ENCODE data around the gene MOGAT2. TPM values are rescaled to one million over a fixed set of nuclear protein-coding genes. Genes with fewer than 3 reads are reported as not detected.

The MOGAT2 gene
- total RNA-seq, 1 donor from 2014 or later, result not detected

DNA sequence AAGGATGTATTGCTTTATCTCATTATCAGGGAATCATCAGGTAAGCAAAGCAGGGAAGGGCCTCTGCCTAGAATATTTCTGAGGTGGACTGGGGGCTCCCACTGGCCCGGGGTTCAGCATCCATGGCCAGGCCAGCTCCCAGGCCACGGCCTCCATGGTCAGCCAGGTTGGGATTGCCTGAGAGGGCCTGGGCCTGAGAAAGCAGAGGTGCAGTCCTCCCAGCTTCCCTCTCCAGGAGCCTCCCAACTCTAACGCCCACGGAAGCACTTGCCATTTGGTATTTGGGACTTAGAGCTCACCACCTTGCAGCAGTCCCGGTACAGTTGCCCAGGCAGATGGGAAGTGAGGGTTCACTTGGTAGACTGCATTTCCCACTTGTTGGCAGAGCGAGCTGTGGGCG is 63.7 kb downstream of the MOGAT2 start:
- DNase-seq (ENCODE audit: low read depth) (no peak), FAIRE-seq (no peak)
- no peak overlapping the region for H3K4me2 ChIP-seq (ENCODE audit: low read length)
- no peak overlapping the region for H3K4me3 ChIP-seq (ENCODE audit: insufficient read depth, low read depth, low read length)
- H3K27ac ChIP-seq (ENCODE audit: low read depth, low read length), result no peak overlapping the region
- H4K20me1 ChIP-seq (ENCODE audit: insufficient read depth, low read length), result no peaks in the 10 kb centered on the region
- no peak for TF ChIP-seq EZH2 (IDR thresholded peaks at IDR 0.05; ENCODE audit: insufficient read depth, low read length)
- TF ChIP-seq, protein P1, sequence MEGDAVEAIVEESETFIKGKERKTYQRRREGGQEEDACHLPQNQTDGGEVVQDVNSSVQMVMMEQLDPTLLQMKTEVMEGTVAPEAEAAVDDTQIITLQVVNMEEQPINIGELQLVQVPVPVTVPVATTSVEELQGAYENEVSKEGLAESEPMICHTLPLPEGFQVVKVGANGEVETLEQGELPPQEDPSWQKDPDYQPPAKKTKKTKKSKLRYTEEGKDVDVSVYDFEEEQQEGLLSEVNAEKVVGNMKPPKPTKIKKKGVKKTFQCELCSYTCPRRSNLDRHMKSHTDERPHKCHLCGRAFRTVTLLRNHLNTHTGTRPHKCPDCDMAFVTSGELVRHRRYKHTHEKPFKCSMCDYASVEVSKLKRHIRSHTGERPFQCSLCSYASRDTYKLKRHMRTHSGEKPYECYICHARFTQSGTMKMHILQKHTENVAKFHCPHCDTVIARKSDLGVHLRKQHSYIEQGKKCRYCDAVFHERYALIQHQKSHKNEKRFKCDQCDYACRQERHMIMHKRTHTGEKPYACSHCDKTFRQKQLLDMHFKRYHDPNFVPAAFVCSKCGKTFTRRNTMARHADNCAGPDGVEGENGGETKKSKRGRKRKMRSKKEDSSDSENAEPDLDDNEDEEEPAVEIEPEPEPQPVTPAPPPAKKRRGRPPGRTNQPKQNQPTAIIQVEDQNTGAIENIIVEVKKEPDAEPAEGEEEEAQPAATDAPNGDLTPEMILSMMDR (IDR thresholded peaks at IDR 0.05; ENCODE audit: insufficient read depth, low read depth, low read length), result no peak
- no peaks in the 10 kb centered on the region for H3K36me3 Mint-ChIP-seq (ENCODE audit: low read depth, unreplicated experiment)
- no peaks in the 10 kb centered on the region for H3K27me3 ChIP-seq (ENCODE audit: insufficient read depth, low read length)
- no peaks in the 10 kb centered on the region for H3K36me3 ChIP-seq (ENCODE audit: insufficient read depth, low read length)
- H3K27me3 Mint-ChIP-seq (ENCODE audit: low read depth, unreplicated experiment), result peaks cover 31% of the 10 kb centered on the region
- H3K9me3 ChIP-seq (ENCODE audit: insufficient read depth, low read depth, low read length), result no peaks in the 10 kb centered on the region
- H3K79me2 ChIP-seq (ENCODE audit: insufficient read depth, low read length), result no peaks in the 10 kb centered on the region
- H3K9ac ChIP-seq (ENCODE audit: low read length), result no peak overlapping the region
- no peak overlapping the region for H3K27ac Mint-ChIP-seq (ENCODE audit: unreplicated experiment)
- H3K4me1 ChIP-seq (ENCODE audit: insufficient read depth, low read length), result peaks cover 7% of the 10 kb centered on the region
- H3K4me1 Mint-ChIP-seq (ENCODE audit: low read depth, unreplicated experiment), result no peaks in the 10 kb centered on the region
- H2AFZ ChIP-seq (ENCODE audit: low read depth, low read length), result no peak overlapping the region
- no peak overlapping the region for H3K4me3 Mint-ChIP-seq (ENCODE audit: unreplicated experiment)
- peaks cover 2% of the 10 kb centered on the region for H3K9me3 Mint-ChIP-seq (ENCODE audit: unreplicated experiment)

DNA sequence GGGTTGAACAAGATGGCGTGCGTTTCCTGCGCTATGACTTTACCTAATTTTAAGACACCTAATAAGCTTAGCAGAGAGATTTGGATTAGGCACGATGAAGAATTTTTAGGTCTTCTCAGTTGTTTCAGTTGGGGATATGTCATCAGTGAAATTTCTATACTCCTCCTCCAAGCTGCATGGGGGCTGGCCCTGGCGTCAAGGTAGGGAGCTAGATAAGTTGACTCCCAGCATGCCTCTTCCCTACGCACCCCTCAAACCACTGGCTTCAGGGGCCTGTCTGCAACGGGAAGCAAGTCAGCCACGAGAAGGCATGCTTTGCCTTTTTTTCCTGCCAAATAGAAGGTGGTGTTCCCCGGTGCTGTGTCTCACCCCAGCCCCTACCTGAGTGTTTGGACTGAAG is 64.2 kb downstream of the MOGAT2 start:
- Histone ChIP-seq H3K36me3 (ENCODE audit: insufficient read depth, low read length) (no peaks in the 10 kb centered on the region), H3K27me3 (ENCODE audit: insufficient read depth, low read length) (no peaks in the 10 kb centered on the region), H3K4me1 (ENCODE audit: insufficient read depth, low read length) (peaks cover 7% of the 10 kb centered on the region), H3K79me2 (ENCODE audit: insufficient read depth, low read length) (no peaks in the 10 kb centered on the region), H2AFZ (ENCODE audit: low read depth, low read length) (no peak overlapping the region), H3K27ac (ENCODE audit: low read depth, low read length) (no peak overlapping the region), H3K9ac (ENCODE audit: low read length) (no peak overlapping the region), H3K4me3 (ENCODE audit: insufficient read depth, low read depth, low read length) (no peak overlapping the region), H3K9me3 (ENCODE audit: insufficient read depth, low read depth, low read length) (no peaks in the 10 kb centered on the region), H3K4me2 (ENCODE audit: low read length) (no peak overlapping the region), H4K20me1 (ENCODE audit: insufficient read depth, low read length) (no peaks in the 10 kb centered on the region)
- H3K4me3 Mint-ChIP-seq (ENCODE audit: unreplicated experiment), result no peak overlapping the region
- TF ChIP-seq, protein P1 (IDR thresholded peaks at IDR 0.05; ENCODE audit: insufficient read depth, low read depth, low read length), result no peak
- TF ChIP-seq EZH2 (IDR thresholded peaks at IDR 0.05; ENCODE audit: insufficient read depth, low read length), result no peak
- FAIRE-seq, result no peak
- no peaks in the 10 kb centered on the region for H3K4me1 Mint-ChIP-seq (ENCODE audit: low read depth, unreplicated experiment)
- H3K27ac Mint-ChIP-seq (ENCODE audit: unreplicated experiment), result no peak overlapping the region
- DNase-seq (ENCODE audit: low read depth), result no peak
- H3K27me3 Mint-ChIP-seq (ENCODE audit: low read depth, unreplicated experiment), result peaks cover 29% of the 10 kb centered on the region
- peaks cover under 1% of the 10 kb centered on the region for H3K9me3 Mint-ChIP-seq (ENCODE audit: unreplicated experiment)
- H3K36me3 Mint-ChIP-seq (ENCODE audit: low read depth, unreplicated experiment), result no peaks in the 10 kb centered on the region

Other genes starting within 250 kb of the MOGAT2 start
- gene GDPD5, start 191.9 kb upstream of the MOGAT2 start, total RNA-seq, result 6.7 and 9.4 TPM in 2 replicates
- gene SERPINH1, start 155.6 kb upstream of the MOGAT2 start, total RNA-seq, result 768 and 923 TPM in 2 replicates
- 3.0 and 3.9 TPM in 2 replicates for gene MAP6, start 48.8 kb upstream of the MOGAT2 start, total RNA-seq
- 0.73 and 1.6 TPM in 2 replicates for gene DGAT2, start 50.9 kb downstream of the MOGAT2 start, total RNA-seq
- 14.5 and 15.3 TPM in 2 replicates for gene UVRAG, start 97.4 kb downstream of the MOGAT2 start, total RNA-seq

All from astrocyte (in vitro differentiated cells and primary cell).